ENCODE data around the gene ITGA11. TPM values are rescaled to one million over a fixed set of nuclear protein-coding genes. Genes with fewer than 3 reads are reported as not detected.

ITGA11 gene
- total RNA-seq, 1 donor from 2014 or later: 193 TPM

DNA sequence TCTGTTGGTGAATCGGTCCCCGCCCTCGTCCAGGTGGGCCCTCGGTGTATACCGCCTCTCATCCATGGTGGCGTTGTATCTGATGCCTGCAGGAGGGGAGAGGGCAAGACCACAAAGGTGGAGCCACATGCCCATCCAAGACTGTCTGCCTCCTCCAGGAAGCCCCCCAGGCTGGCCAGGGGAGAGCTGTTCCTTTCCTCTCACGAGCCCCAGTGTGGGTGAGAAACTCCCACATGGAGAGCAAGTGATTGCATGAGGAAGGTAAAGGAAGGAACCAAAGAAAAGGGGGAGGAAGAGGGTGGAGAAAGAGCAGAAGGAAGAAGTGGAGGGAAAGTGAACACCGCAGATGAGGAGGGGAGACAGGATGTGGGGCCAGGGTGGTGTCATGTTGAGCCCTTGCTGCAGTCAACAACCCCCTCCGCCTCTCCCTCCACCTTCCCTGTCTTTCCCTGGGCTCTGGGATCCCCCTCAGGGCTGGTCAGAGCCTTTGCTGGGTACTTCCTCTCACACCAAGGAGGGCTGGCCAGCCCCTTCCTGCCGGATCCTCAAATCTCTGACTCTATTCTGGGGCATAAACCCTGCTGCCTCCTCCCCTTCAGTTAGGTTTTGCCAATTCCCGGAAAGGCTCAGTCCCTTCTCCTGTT is 105.1 kb downstream of the ITGA11 start:
- Histone ChIP-seq H3K36me3 (ENCODE audit: insufficient read depth, low read length) (peaks cover 28% of the 10 kb centered on the region), H3K79me2 (ENCODE audit: insufficient read depth, low read length) (no peaks in the 10 kb centered on the region), H3K4me2 (ENCODE audit: low read length) (no peak overlapping the region), H3K9me3 (ENCODE audit: insufficient read depth, low read depth, low read length) (no peaks in the 10 kb centered on the region), H3K9ac (ENCODE audit: low read length) (no peak overlapping the region), H2AFZ (ENCODE audit: low read depth, low read length) (no peak overlapping the region), H3K4me3 (ENCODE audit: insufficient read depth, low read depth, low read length) (no peak overlapping the region), H3K27me3 (ENCODE audit: insufficient read depth, low read length) (no peaks in the 10 kb centered on the region), H4K20me1 (ENCODE audit: insufficient read depth, low read length) (peaks cover 13% of the 10 kb centered on the region), H3K27ac (ENCODE audit: low read depth, low read length) (no peak overlapping the region), H3K4me1 (ENCODE audit: insufficient read depth, low read length) (peaks cover 9% of the 10 kb centered on the region)
- H3K36me3 Mint-ChIP-seq (ENCODE audit: low read depth, unreplicated experiment): peaks cover 69% of the 10 kb centered on the region
- H3K4me1 Mint-ChIP-seq (ENCODE audit: low read depth, unreplicated experiment): peaks cover 19% of the 10 kb centered on the region
- DNase-seq (ENCODE audit: low read depth) (no peak), FAIRE-seq (no peak)
- TF ChIP-seq, protein P1, sequence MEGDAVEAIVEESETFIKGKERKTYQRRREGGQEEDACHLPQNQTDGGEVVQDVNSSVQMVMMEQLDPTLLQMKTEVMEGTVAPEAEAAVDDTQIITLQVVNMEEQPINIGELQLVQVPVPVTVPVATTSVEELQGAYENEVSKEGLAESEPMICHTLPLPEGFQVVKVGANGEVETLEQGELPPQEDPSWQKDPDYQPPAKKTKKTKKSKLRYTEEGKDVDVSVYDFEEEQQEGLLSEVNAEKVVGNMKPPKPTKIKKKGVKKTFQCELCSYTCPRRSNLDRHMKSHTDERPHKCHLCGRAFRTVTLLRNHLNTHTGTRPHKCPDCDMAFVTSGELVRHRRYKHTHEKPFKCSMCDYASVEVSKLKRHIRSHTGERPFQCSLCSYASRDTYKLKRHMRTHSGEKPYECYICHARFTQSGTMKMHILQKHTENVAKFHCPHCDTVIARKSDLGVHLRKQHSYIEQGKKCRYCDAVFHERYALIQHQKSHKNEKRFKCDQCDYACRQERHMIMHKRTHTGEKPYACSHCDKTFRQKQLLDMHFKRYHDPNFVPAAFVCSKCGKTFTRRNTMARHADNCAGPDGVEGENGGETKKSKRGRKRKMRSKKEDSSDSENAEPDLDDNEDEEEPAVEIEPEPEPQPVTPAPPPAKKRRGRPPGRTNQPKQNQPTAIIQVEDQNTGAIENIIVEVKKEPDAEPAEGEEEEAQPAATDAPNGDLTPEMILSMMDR (IDR thresholded peaks at IDR 0.05; ENCODE audit: insufficient read depth, low read depth, low read length): no peak
- TF ChIP-seq EZH2 (IDR thresholded peaks at IDR 0.05; ENCODE audit: insufficient read depth, low read length): no peak
- no peak overlapping the region for H3K4me3 Mint-ChIP-seq (ENCODE audit: unreplicated experiment)
- no peaks in the 10 kb centered on the region for H3K9me3 Mint-ChIP-seq (ENCODE audit: unreplicated experiment)
- peaks cover 17% of the 10 kb centered on the region for H3K27me3 Mint-ChIP-seq (ENCODE audit: low read depth, unreplicated experiment)
- peak overlapping the region; percentile 72 for H3K27ac Mint-ChIP-seq (ENCODE audit: unreplicated experiment)

DNA sequence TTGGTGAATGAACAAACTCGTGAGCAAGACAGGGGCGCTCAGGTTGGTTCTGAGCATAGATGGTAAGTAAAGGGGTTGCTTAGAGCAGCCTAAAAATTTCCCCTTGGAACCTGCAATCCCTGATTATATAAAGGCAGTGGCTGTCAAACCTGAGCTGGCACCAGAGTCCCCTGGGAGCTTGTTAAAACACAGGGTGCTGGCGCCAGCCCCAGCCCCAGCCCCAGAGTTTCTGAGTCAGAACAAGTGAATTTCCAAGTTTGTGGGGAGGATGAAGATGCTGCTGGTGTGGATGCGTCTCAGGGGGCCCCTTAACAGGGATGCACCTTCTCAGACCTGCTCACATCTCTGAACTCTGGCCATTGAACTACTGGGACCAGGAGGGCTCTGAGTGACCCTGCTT is 106.2 kb downstream of the ITGA11 start:
- DNase-seq (ENCODE audit: low read depth) (no peak), FAIRE-seq (no peak)
- H3K27me3 Mint-ChIP-seq (ENCODE audit: low read depth, unreplicated experiment): peaks cover 18% of the 10 kb centered on the region
- H2AFZ ChIP-seq (ENCODE audit: low read depth, low read length): no peak overlapping the region
- no peak overlapping the region for H3K4me2 ChIP-seq (ENCODE audit: low read length)
- no peak overlapping the region for H3K4me3 ChIP-seq (ENCODE audit: insufficient read depth, low read depth, low read length)
- no peaks in the 10 kb centered on the region for H3K9me3 Mint-ChIP-seq (ENCODE audit: unreplicated experiment)
- no peak overlapping the region for H3K27ac ChIP-seq (ENCODE audit: low read depth, low read length)
- no peak overlapping the region for H3K27ac Mint-ChIP-seq (ENCODE audit: unreplicated experiment)
- H3K4me3 Mint-ChIP-seq (ENCODE audit: unreplicated experiment): no peak overlapping the region
- peaks cover 10% of the 10 kb centered on the region for H3K4me1 Mint-ChIP-seq (ENCODE audit: low read depth, unreplicated experiment)
- H3K9ac ChIP-seq (ENCODE audit: low read length): no peak overlapping the region
- peaks cover 30% of the 10 kb centered on the region for H3K36me3 ChIP-seq (ENCODE audit: insufficient read depth, low read length)
- TF ChIP-seq, protein P1 (IDR thresholded peaks at IDR 0.05; ENCODE audit: insufficient read depth, low read depth, low read length): no peak
- TF ChIP-seq EZH2 (IDR thresholded peaks at IDR 0.05; ENCODE audit: insufficient read depth, low read length): no peak
- no peaks in the 10 kb centered on the region for H3K27me3 ChIP-seq (ENCODE audit: insufficient read depth, low read length)
- peaks cover 3% of the 10 kb centered on the region for H3K4me1 ChIP-seq (ENCODE audit: insufficient read depth, low read length)
- no peaks in the 10 kb centered on the region for H3K9me3 ChIP-seq (ENCODE audit: insufficient read depth, low read depth, low read length)
- H3K36me3 Mint-ChIP-seq (ENCODE audit: low read depth, unreplicated experiment): peaks cover 71% of the 10 kb centered on the region
- H4K20me1 ChIP-seq (ENCODE audit: insufficient read depth, low read length): peaks cover 13% of the 10 kb centered on the region
- H3K79me2 ChIP-seq (ENCODE audit: insufficient read depth, low read length): no peaks in the 10 kb centered on the region

DNA sequence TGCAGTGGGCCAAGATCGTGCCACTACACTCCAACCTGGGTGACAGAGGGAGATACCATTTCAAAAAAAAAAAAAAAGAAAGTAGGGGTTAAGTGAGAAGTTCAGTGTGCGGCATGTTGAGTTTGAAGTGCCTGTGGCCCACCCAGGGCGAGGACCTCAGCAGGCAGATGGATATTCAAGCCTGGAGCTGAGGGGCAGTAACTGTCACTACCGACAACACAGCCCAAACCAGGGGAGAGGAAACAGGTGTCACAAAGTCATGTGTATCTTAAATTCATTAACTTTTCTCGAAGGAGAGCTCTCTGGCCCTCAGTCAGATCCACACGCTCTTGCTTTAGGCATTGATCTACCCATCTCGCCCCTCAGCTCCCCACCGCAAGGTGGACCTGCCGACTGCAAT is 109.2 kb downstream of the ITGA11 start:
- no peaks in the 10 kb centered on the region for H3K9me3 ChIP-seq (ENCODE audit: insufficient read depth, low read depth, low read length)
- H3K36me3 ChIP-seq (ENCODE audit: insufficient read depth, low read length): peaks cover 29% of the 10 kb centered on the region
- no peaks in the 10 kb centered on the region for H3K4me1 ChIP-seq (ENCODE audit: insufficient read depth, low read length)
- TF ChIP-seq EZH2 (IDR thresholded peaks at IDR 0.05; ENCODE audit: insufficient read depth, low read length): no peak
- TF ChIP-seq, protein P1 (IDR thresholded peaks at IDR 0.05; ENCODE audit: insufficient read depth, low read depth, low read length): no peak
- peaks cover 60% of the 10 kb centered on the region for H3K36me3 Mint-ChIP-seq (ENCODE audit: low read depth, unreplicated experiment)
- no peak overlapping the region for H3K9ac ChIP-seq (ENCODE audit: low read length)
- peaks cover 3% of the 10 kb centered on the region for H3K4me1 Mint-ChIP-seq (ENCODE audit: low read depth, unreplicated experiment)
- peaks cover 13% of the 10 kb centered on the region for H4K20me1 ChIP-seq (ENCODE audit: insufficient read depth, low read length)
- no peak overlapping the region for H3K4me2 ChIP-seq (ENCODE audit: low read length)
- H2AFZ ChIP-seq (ENCODE audit: low read depth, low read length): no peak overlapping the region
- H3K27me3 ChIP-seq (ENCODE audit: insufficient read depth, low read length): no peaks in the 10 kb centered on the region
- H3K9me3 Mint-ChIP-seq (ENCODE audit: unreplicated experiment): no peaks in the 10 kb centered on the region
- DNase-seq (ENCODE audit: low read depth) (no peak), FAIRE-seq (no peak)
- peaks cover 18% of the 10 kb centered on the region for H3K27me3 Mint-ChIP-seq (ENCODE audit: low read depth, unreplicated experiment)
- H3K27ac Mint-ChIP-seq (ENCODE audit: unreplicated experiment): no peak overlapping the region
- H3K4me3 Mint-ChIP-seq (ENCODE audit: unreplicated experiment): no peak overlapping the region
- no peak overlapping the region for H3K27ac ChIP-seq (ENCODE audit: low read depth, low read length)
- H3K4me3 ChIP-seq (ENCODE audit: insufficient read depth, low read depth, low read length): no peak overlapping the region
- H3K79me2 ChIP-seq (ENCODE audit: insufficient read depth, low read length): no peaks in the 10 kb centered on the region
